ENCODE results near the gene SDC4. TPM values are rescaled to one million over a fixed set of nuclear protein-coding genes. Genes with fewer than 3 reads are reported as not detected.

The SDC4 gene
- total RNA-seq, 1 experiment from 2014 or later: 100 TPM

- Histone ChIP-seq H4K20me1 (ENCODE audit: insufficient read depth) (no peaks in the 10 kb centered on the region), H3K79me2 (ENCODE audit: insufficient read depth, low read length) (no peaks in the 10 kb centered on the region), H3K9me2 (ENCODE audit: insufficient read depth) (no peaks in the 10 kb centered on the region), H3K27me3 (ENCODE audit: insufficient read depth, low read length) (no peaks in the 10 kb centered on the region), H3K9me3 (ENCODE audit: control insufficient read depth in 1 of 2, insufficient read depth in 1 of 2, low read depth in 1 of 2, low read length in 2 of 2) (no peaks in the 10 kb centered on the region), H3K4me1 (ENCODE audit: control insufficient read depth in 1 of 2, insufficient read depth in 2 of 2, low read length in 2 of 2) (peaks cover 0 to 10% of the 10 kb centered on the region in 2 experiments; a peak in 2 of 4 replicates), H3K27ac (ENCODE audit: low read depth, low read length) (no peak overlapping the region), H3K4me2 (ENCODE audit: low read length) (no peak overlapping the region), H3K36me3 (ENCODE audit: control insufficient read depth in 1 of 2, insufficient read depth in 2 of 2, low read length in 2 of 2) (no peaks in the 10 kb centered on the region), H3K4me3 (replicated peaks in 1 of 2; ENCODE audit: low read depth in 1 of 2, low read length in 2 of 2) (no peak overlapping the region), H2AFZ (ENCODE audit: low read depth, low read length, poor library complexity, severe bottlenecking) (no peak overlapping the region), H3K9ac (ENCODE audit: low read length) (no peak overlapping the region)
- RAD21 ChIA-PET (ENCODE audit: low non-redundant PET in 1 of 2, low total read pairs in 2 of 2, uncharacterized antibody in 2 of 2, unreplicated experiment in 2 of 2): interaction anchor here in 1 of 2 experiments (0.9 kb wide), 2 partner anchors 125 to 268 kb away, joined by 3 read pairs; no protein-coding TSS in a partner anchor
- TF ChIP-seq ELF1 (IDR thresholded peaks at IDR 0.05; ENCODE audit: borderline replicate concordance, low read depth) (no peak), TCF7L2 (IDR thresholded peaks at IDR 0.05; ENCODE audit: borderline replicate concordance, extremely low read depth, insufficient read depth, insufficient read length) (no peak), MAX (IDR thresholded peaks at IDR 0.05) (no peak), CTCF (IDR thresholded peaks at IDR 0.05 in 2 of 3, conservative IDR thresholded peaks at IDR 0.05 in 1 of 3; ENCODE audit: borderline replicate concordance in 1 of 3, insufficient read depth in 1 of 3, low read depth in 2 of 3, low read length in 2 of 3) (no peak), JUND (IDR thresholded peaks at IDR 0.05) (no peak), CBX3 (IDR thresholded peaks at IDR 0.05; ENCODE audit: low read depth) (no peak), SRF (IDR thresholded peaks at IDR 0.05; ENCODE audit: low read depth) (no peak), RAD21 (IDR thresholded peaks at IDR 0.05; ENCODE audit: low read depth) (no peak), EGR1 (IDR thresholded peaks at IDR 0.05; ENCODE audit: low read depth) (no peak), CEBPB (IDR thresholded peaks at IDR 0.05; ENCODE audit: low read depth) (no peak), REST (IDR thresholded peaks at IDR 0.05; ENCODE audit: low read depth) (no peak), EZH2 (IDR thresholded peaks at IDR 0.05) (no peak), FOSL1 (IDR thresholded peaks at IDR 0.05; ENCODE audit: low read depth) (no peak), SP1 (IDR thresholded peaks at IDR 0.05; ENCODE audit: low read depth) (no peak), POLR2A (IDR thresholded peaks at IDR 0.05; ENCODE audit: borderline replicate concordance, extremely low read depth, insufficient read depth, insufficient read length) (no peak), YY1 (IDR thresholded peaks at IDR 0.05; ENCODE audit: extremely low read depth, insufficient replicate concordance, low read depth, low read length) (no peak), ZFX (IDR thresholded peaks at IDR 0.05) (no peak)
- ATAC-seq (no peak), DNase-seq (ENCODE audit: low read depth, low spot score) (no peak)
- CTCF ChIA-PET: interaction anchor here (0.6 to 1.7 kb wide), 20 partner anchors 9 to 468 kb away, joined by 3 to 15 read pairs (median 4); partner anchors contain the start of gene SYS1
- POLR2A ChIA-PET: interaction anchor here (1.1 kb wide), 1 partner anchor 124 kb away, joined by 5 read pairs; no protein-coding TSS in a partner anchor
- intact Hi-C loops (cut with micrococcal nuclease): loop anchor here (5.0 kb wide), 1 partner anchor 270 kb away; no protein-coding TSS in a partner anchor
- no TSS peak for BruUV-seq (replicated peaks)
Measured at GRCh38 chr20:45312241-45312640, 36.0 kb downstream of the SDC4 start.

All from HCT116 (cell line).